ENCODE data around the gene TNFRSF6B.

DNA sequence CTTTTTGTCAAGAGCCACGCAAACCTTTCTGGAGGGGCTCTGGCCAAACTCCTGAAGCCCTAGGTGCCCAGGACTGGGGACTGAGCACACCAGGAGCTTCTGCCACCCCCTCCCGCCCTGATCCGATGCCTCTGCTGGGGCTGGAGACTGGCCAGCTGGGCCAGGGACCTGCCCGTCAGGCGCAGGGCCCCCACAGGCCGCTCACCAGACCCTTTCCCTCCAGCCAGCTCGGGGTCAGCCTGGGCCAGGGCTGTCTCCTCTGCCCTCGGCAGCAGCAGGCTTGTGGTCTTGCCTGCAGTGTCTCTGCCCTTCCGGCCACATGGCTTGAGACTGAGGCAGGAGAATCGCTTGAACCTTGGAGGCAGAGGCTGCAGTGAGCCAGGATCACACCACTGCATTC lies 23.8 kb upstream of the TNFRSF6B start:
- no peak for TF ChIP-seq POLR2A (IDR thresholded peaks at IDR 0.05; ENCODE audit: low read depth, low read length)
- no peak for TF ChIP-seq EZH2 (IDR thresholded peaks at IDR 0.05; ENCODE audit: borderline replicate concordance, low read depth, low read length, severe bottlenecking)
